Vagina (tissue), 2 donors: ENCODE measurements around the gene RPL7A.
"Not testable (repeated sequence)": the region's sequence is repeated elsewhere in the genome, so short reads cannot be mapped to it uniquely, and the experiment has no call there.

Source experiments
- POLR2A ChIP-seq, 2 donors: fragments of 450-650 bp; IDR thresholded peaks; one replicate each; pipeline ENCODE4 v1.6.1; 2017; ENCODE audit warnings: antibody characterized with exemption in 2 of 2, mild to moderate bottlenecking in 2 of 2, moderate library complexity in 2 of 2
- TF ChIP-seq, protein P1 (sequence below), 3 experiments: fragments of 450-650 bp in 2 of 3; fragments of 200-600 bp in 1 of 3; sonication (generic) in 1 of 3; IDR thresholded peaks; one replicate each; pipeline ENCODE4 v1.5.1; 2017 to 2019; ENCODE audit warnings: antibody characterized with exemption in 3 of 3, mild to moderate bottlenecking in 2 of 3, moderate library complexity in 2 of 3

DNA sequence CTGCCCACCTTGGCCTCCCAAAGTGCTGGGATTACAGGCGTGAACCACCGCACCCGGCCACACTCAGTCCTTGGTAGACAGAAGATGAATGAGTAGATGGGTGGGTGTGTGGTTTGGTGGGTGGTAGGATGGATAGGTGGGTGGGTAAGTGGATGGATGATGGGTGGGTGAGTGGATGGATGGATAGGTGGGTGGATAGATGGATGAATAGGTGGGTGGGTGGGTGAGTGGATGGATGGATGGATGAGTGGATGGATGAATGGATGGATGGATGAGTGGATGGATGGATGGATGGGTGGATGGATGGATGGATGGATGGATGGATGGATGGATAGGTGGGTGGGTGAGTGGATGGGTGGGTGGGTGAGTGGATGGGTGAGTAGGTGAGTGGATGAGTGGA lies 44.3 kb downstream of the RPL7A start:
- TF ChIP-seq, protein P1, sequence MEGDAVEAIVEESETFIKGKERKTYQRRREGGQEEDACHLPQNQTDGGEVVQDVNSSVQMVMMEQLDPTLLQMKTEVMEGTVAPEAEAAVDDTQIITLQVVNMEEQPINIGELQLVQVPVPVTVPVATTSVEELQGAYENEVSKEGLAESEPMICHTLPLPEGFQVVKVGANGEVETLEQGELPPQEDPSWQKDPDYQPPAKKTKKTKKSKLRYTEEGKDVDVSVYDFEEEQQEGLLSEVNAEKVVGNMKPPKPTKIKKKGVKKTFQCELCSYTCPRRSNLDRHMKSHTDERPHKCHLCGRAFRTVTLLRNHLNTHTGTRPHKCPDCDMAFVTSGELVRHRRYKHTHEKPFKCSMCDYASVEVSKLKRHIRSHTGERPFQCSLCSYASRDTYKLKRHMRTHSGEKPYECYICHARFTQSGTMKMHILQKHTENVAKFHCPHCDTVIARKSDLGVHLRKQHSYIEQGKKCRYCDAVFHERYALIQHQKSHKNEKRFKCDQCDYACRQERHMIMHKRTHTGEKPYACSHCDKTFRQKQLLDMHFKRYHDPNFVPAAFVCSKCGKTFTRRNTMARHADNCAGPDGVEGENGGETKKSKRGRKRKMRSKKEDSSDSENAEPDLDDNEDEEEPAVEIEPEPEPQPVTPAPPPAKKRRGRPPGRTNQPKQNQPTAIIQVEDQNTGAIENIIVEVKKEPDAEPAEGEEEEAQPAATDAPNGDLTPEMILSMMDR (IDR thresholded peaks at IDR 0.05) = not testable (repeated sequence)
- not testable (repeated sequence) for TF ChIP-seq POLR2A (IDR thresholded peaks at IDR 0.05)
